ENCODE data around the gene SURF6.

SURF6 gene

DNA sequence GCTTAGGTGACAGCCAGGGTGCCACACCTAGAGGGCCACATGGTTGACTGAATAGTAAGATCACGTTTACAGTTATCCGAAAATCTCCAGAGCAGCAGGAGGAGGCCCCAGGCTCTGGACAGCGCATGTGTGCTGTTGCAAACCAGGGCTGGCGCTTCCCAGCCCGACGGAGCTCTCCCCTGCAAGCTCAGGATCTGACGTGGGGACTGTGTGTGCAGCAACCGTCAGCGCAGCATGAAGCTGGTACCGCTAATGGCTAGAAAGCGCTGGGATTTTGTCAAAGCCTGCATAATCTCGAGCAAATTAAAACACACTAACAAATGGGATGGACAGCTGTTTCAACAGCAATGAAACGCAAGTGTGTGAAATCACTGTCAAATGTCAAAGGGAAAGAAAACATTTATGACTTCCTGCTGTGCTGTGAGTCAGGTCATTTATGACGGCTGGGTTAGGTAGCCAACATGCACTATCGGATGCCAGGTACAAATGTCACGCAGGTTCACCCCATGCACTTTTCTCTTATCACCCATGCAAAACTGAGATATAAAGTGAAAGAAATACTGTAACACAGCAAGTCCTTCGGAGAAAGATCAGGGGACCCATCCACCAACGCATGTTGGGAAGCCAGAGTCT is 32.4 kb upstream of the SURF6 start:
- no peak for DNase-seq (ENCODE audit: low read depth in 2 of 2)

DNA sequence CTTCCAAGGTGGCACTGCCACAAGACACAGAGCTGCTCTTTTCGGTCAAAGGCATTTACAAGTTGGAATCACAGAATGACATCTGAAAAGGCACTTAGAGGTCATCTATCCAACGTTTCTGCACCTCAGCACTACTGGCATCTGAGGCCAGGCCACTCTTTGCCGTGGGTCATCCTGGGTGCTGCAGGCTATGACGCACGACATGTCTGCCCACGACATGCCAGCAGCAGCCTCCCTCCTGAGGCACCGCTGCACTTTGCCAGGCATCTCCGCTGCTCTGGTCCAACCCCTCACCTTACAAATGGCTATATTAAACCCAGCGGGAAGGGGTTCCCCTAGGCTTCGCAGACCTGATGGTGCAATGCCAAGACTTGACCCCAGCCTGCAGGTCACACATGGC is 31.8 kb upstream of the SURF6 start:
- DNase-seq (ENCODE audit: low read depth in 2 of 2), result no peak

DNA sequence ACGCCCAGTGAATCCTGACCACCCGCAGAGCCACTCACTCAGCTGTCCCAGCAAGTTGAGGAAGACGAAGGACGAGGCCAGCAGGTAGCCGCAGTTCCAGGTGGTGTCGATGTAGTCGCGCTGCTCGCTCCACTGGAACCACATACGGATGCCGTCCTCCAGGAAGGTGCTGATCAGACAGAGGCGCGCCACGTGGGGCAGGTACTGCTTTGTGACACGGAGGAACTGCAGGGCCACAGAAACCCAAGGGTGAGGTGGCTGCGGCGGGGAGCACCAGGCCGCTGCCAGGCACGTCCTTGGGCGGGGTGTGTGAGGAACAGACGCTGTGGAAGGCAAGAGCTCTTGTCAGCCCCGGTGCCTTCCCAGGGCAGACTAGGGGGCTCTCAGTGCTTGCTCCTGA is 31.2 kb upstream of the SURF6 start:
- DNase-seq (ENCODE audit: low read depth in 2 of 2), result no peak

DNA sequence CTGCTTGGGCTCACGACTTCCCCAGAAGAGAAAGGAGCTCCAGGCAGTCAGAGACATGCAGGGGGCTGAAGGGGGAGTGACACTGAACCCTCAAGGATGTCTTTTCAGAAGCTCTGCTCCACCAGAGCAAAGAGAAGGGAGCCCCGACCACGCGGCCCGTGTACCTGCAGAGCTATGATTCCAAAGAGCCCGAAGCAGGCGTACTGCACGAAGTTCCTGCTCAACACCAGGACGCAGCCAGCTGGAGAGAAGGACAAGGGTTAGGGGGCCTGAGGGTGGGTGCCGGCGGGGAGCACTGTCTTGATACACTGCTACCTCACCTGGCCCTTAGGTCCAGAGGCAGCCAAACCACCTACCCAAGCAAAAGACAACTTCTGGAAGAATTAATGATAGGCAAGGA is 30.4 kb upstream of the SURF6 start:
- no peak for DNase-seq (ENCODE audit: low read depth in 2 of 2)

DNA sequence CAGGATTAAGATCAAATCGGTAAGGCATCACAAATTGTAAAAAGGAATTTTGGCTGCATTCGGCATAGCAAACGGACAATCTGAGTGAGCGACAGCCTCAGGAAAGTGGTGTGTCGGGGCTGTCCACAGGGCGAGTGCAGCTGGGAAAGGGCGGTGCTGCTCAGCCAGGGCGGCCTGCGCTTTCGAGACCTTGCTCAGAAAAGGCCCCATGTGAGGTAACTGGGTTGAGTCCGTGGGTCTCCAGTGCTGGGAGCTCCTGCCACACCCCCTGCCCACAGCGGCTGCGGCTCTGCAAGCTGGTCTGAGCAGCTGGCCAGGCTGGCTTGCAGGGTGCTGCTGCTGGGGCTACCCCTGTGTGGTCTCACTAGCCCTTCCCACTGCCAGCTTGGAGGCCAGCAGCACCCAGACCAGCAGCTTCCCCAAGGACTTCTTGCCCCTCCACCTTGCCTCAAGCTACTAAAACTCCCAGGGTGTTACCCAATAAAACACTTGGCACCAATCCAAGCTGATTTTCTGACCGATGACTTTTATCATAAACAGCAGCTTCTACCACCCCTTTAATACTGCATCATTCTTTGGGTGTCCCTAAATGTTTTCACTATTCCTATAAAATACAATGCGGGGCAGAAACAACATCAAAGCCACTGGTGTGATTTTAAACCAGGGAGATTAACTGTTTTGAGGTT is 26.5 kb upstream of the SURF6 start:
- DNase-seq (ENCODE audit: low read depth in 2 of 2), result no peak

DNA sequence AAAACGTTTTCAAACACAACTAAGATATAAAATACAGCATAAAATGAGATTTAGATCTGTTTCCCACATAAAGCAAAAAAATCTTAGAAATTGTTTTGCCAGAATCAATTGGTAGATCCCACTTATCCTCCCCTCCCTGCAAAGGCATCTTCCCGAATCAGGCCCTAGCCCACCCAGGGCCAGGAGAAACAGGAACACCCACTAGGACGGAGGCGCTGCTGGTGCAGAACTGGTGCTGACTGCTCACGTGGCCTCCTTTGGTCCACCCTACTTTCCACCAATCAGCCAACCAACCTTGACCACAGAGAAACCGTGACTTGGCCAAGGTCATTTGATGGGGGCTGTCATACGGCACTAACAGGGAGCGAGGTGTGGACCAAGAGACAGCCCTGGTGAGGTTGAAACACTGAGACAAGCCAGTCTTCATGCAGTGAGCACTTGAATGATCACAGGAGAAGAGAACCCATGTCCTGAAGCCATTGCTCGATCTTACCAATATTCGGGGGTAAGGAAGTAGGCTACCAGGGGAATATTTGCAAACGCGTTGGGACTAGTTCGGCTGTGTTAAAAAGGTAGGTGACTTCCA is 25.6 kb upstream of the SURF6 start:
- DNase-seq (ENCODE audit: low read depth in 2 of 2), result no peak

DNA sequence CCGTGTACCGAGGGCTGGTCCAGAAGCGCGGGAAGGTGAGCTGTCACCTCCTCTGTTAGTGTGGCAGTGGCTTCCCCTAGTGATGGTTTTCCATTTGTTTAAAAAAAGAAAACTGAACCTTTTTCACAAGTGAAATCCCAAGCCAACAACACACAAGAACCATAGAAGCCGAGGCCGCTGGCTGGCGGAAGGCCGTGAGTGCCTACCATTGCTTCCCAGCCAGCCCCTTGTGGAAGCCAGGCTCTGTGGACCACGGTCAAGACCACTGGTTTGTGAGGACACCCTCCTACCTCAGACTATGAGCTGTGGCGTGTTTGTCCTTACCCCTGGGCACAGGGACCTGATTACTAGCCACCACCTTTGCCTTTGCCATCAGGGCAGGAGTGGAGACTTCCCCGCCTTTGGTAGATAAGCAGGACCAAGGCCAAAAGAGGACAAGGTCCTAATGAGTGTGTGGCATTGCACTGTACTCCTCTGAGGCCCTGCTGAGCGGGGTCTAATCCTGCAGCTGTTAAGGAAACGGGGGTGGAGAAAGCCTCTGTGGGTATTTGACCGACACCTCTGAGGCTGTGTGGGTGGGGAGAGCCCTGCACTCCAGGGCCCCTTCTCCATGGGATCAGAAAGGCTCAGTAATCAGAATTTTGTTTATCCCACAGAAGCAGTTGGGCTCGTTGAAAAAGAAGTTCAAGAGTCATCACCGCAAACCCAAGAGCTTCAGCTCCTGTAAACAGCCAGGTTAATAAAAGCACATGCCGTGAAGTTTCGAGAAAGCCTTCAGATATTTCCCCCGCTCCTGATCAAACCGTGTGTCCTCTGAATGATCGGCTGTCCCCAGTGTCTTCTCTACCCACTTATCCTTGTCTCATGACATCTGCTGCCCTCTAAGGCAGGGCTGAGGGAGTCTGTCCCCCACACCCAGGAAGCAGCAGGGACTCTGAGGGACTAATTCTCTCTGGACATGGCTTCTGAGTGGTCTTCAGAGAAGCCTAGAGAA is 24.7 kb upstream of the SURF6 start:
- DNase-seq (ENCODE audit: low read depth in 2 of 2), result no peak

DNA sequence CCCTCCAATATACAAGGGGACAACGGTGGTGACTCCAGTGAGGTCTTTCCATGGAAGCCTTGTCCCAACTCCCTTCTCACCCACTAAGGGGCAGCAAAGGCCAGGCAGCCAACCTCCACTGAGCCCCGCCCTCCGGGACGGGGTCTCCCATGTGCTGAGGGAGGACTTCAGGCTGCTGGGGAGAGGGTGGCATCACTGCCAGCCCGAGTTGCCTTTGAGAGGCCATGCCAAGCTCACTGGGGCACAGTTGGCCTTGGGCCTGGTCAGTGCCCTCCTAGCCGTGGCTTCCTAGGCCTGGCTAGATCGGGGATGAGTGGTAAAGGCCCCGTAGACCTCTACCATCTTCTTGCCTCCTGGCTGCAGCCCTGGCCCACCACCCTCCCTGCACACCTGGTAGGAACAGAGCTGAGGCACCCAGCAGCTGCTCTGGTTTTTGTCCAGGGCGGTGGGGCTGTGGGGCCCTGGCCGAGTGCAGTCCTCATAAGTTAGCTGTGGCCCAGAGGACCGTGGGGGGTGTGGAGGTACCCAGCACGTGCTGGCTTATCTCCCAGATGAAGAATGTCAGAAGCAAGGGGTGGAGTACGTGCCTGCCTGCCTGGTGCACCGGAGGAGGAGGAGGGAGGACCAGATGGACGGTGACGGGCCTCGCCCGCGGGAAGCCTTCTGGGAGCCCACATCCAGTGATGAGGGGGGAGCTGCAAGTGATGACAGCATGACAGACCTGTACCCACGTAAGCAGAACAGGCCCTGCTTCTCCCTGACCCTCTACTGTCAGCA is 23.6 kb upstream of the SURF6 start:
- DNase-seq (ENCODE audit: low read depth in 2 of 2), result no peak

DNA sequence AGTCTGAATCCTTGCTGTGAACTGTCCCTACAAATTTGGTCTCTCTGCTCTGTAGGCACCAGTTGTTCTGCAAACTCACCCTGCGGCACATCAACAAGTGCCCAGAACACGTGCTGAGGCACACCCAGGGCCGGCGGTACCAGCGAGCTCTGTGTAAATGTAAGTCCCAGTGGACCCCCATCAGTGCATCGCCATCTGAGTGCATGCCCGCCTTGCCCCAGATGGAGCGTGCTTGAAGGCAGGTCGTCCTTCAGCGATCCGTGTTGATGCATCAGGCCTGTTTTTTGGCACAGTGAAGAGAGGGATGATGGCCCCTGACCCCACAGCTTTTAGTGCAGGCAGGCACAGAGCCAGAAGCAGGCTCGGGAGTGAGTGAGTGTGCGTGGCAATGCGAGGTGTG is 21.7 kb upstream of the SURF6 start:
- no peak for DNase-seq (ENCODE audit: low read depth in 2 of 2)

DNA sequence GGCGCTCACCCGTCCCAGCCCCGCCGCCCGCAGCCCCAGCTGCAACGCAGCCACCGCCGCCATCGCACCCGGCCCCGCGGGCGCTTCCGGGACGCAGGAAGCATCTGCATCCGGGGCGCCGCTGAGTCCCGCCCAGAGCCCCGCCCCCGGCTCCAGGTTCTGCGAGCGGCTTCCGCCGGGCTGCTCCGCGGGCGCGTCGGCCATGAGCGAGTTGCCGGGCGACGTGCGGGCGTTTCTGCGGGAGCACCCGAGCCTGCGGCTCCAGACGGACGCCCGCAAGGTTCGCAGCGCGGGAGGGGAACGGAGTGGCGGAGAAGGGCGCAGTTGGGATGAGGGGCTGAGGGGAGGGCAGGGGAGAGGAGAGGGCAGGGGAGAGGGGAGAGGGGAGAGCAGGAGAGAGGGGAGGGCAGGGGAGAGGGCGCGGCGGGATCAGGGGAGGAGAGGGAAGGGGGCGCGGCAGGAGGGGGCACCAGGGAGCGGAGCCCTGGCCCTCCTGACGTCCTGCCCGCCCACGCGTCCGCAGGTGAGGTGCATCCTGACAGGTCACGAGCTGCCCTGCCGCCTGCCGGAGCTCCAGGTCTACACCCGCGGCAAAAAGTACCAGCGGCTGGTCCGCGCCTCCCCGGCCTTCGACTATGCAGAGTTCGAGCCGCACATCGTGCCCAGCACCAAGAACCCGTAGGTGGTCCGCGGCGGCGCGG is 20.6 kb upstream of the SURF6 start, which contains the start of the genes SURF1 and SURF2:
SURF1 (minus strand) TSS at position 97 of the 701 bp plus-strand sequence; CDS start at position 63, 34 bp downstream.
SURF2 (plus strand) TSS at position 160 of the 701 bp plus-strand sequence; CDS start at position 203, 43 bp downstream.
- peak; percentile 73 to 78 for DNase-seq (ENCODE audit: low read depth in 2 of 2)

DNA sequence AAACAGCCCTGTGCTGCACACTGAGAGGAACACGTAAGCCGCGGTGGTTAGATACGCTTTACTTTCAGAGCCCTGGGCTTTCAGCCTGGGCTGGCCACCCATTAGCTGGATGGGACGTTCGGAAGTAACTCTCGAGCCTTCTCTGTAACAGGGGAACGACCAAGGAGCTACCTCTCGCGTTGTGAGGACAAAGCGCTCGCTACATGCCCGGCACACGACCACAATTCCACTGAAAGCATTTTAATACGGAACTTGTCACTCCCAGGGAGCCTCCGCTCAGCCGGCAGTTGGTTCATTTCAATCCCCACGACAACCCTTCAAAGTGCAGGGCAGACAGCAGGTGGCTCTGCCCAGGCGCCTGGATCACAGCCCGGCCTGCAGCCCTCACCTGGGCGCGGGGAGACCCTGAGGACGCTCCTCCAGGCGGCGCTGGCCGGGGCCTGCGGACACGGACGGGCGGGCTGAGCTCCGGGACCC is 19.9 kb upstream of the SURF6 start:
- DNase-seq (ENCODE audit: low read depth in 2 of 2), result no peak

DNA sequence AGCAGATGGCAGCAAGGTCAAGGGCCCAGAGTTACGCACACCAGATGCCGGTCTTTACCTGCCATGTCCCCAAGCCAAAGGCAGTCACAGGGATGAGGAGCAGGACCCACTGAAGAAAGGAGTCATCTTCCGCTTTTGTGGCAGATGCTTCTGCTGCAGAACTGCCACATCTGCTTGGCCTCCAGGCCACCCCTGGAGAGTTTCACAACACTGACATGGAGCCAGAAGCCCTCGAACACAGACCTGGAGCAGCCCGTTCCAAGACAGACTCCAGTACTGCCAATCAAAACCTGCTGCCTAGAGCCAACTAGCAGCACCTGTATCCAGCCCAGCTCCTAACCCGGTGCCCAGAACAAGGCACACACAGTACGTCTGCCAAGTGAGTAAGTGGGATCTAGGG is 18.8 kb upstream of the SURF6 start:
- no peak for DNase-seq (ENCODE audit: low read depth in 2 of 2)

DNA sequence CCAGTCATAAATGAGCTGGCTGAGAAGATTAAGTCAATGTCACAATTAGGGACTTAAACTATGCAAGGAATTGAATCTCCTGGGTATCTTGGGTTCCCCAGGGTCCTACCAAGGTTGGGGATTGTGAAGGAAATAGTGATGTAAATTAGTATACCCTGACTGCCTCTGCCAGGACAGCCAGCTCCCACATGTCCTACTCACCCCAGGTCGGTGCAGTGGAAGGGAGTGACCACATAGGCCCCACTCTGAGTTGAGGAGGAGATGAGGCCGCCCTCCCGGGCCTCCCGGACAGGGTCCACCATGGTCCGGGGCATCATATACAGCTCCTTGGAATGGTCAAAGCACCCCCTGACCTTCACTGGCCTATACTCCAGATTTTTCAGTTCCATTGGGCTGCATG is 17.6 kb upstream of the SURF6 start:
- no peak for DNase-seq (ENCODE audit: low read depth in 2 of 2)

DNA sequence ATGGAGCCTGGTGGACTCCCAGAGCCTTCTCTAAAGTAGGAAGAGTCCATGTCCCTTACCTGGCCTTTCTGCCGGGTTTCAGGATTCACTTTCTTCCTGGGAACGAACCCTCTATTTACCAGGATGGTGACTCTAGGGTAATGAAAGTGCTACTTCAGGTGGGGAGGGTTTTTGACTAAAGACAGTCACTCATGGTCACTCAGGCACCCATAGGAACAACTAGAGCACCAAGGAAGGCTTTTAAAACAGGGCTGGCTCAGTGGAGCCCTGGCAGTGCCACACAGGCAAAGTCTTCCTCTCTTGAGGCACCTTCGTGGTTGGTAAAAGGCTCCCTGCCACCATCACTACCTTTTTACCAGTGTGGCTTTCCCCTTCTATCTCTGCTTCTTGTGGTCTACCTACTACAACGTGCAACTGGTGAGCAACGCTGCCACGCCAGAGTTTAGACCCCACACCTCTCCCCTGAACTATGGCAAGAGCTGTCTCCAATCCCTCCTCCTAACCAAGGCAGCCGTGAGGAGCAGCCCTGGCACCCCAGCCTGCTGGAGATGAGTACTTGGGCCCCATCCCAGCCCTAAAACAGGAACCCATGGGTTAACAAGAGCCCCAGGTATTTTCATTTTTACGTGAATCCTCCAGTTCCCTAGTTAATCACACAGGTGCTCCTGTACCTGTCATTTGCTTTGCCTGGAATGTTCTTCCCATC is 16.8 kb upstream of the SURF6 start:
- DNase-seq (ENCODE audit: low read depth in 2 of 2), result no peak

DNA sequence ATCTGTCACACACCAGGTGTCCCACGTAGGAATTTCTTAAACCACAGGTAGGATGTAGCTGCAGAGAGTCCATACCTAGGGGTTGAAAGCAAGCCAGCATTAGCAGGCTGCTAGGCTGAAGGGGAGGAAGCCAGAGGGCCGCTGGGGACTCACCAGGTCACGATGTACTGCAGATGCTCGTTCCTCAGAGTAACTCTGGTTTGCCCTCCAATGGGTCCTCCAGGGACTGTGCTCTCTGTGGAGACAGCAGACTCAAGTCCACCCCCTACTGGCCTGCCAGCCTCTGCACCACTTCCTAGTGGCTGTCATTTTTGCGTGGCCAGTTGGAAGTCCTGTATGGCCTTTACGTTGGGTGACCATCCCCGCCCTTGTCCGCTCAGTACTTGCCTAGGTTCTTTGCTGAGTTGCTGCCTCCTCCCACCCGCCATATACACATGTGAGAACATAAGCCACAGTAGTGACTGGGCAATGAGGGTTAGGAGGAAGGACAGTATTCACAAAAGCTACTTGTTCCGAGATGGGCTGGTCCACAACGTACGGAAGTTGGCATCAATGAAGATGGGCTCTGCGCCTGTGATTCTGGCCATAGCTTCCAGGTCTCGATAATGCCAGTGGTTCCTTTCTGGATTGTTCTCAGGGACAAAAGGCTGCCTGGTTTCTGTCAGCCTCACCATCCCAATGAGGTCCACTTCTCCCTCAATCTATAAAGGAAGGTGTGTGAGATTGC is 16.1 kb upstream of the SURF6 start:
- DNase-seq (ENCODE audit: low read depth in 2 of 2), result no peak

DNA sequence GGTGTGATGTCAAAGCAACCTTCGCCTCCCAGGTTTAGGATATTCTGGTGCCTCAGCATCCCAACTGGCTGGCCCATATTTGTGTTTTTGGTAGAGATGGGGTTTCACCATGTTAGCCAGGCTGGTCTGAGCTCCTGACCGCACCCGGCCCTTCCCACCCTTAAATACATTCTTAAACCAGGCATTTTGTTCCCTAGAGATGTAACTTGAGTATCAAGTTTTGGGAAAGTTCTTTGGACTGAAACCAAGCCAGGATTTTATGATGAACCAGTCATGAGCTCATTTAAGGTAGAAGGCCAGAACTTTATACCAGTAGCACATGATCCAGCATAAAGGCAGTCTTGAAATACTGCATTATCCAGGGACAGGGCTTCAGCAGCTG is 15.5 kb upstream of the SURF6 start:
- no peak for DNase-seq (ENCODE audit: low read depth in 2 of 2)

DNA sequence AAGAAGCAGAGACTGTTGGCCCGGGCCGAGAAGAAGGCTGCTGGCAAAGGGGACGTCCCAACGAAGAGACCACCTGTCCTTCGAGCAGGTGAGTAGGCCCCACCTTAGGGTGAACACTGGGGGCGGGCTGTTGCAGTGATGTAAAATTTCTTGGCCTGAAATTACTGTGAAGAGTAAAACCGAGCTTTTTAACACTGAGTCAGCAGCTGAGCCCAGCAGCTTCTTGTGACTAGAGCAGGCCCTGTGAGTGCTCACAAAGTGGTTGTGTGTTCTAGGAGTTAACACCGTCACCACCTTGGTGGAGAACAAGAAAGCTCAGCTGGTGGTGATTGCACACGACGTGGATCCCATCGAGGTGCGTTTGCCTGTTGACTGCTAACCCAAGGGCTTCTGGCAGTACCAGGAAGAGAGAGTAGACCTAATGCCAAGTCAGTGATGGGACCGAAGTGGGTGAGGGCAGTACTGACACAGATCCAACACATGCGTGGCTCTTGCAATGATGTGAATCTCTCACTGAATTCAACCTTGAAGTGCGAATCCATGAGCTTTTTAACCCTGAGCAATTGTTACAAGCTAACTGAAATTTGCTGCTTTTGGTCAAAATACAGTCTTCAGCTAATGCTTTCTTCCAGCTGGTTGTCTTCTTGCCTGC is 14.1 kb upstream of the SURF6 start:
- DNase-seq (ENCODE audit: low read depth in 2 of 2), result no peak

DNA sequence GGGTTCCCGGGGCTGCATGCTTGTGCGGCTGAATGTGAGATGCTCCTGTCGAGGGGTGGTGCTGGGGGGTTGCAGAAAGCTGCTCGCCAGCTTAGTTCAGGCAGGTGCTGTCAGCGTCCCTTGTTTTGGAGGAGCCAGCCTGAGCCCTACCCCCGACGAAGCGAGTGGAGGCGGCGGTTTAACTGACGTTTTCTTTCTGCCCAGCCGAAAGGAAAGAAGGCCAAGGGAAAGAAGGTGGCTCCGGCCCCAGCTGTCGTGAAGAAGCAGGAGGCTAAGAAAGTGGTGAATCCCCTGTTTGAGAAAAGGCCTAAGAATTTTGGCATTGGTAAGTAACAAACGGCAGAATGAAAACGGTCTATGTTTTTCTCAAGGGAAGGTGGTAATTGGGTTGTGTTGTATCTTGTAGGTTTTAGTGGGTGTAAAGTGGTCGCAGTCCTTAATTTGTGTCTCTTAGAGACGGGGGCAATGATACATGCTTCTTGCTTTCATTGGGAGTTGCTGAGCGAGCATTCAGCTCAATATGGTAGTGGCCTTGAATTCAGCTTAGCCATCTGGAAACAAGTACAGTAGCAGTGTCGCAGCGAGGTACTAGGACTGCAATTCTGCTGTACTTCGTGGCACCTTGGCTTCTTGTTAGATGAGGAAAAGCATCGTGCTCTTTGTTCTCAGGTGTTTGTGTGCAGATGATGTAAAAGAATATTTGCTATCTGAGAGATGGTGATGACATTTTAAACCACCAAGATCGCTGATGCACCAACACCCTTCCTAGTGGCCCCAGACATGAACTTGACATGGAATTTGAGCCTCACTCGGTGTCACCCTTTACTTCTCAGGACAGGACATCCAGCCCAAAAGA is 13.0 kb upstream of the SURF6 start:
- no peak for DNase-seq (ENCODE audit: low read depth in 2 of 2)
